ENCODE results near the gene PRPF40A. TPM values are rescaled to one million over a fixed set of nuclear protein-coding genes. Genes with fewer than 3 reads are reported as not detected.

Gene PRPF40A
- total and polyA plus RNA-seq, 10 of the 15 experiments (the other 5 are each of a cell fraction or from before 2014, with no cell fraction given), result 97.8 to 197 (median 144) TPM

- no peak for TF ChIP-seq NFYA (IDR thresholded peaks at IDR 0.05; ENCODE audit: borderline replicate concordance, low read depth, low read length)
- no peak for TF ChIP-seq POLR2A (IDR thresholded peaks at IDR 0.05; ENCODE audit: low read depth, low read length)
- TF ChIP-seq PML (IDR thresholded peaks at IDR 0.05; ENCODE audit: low read length), result no peak
- TF ChIP-seq RUNX3 (IDR thresholded peaks at IDR 0.05; ENCODE audit: low read length), result peak; percentile 85
- no peak for TF ChIP-seq NFYB (IDR thresholded peaks at IDR 0.05; ENCODE audit: insufficient read depth, low read depth, low read length)
- no peak for TF ChIP-seq JUND (IDR thresholded peaks at IDR 0.05; ENCODE audit: low read depth, low read length)
- TF ChIP-seq KLF5 (IDR thresholded peaks at IDR 0.05; ENCODE audit: partially characterized antibody), result no peak
- no peak for TF ChIP-seq MYB (IDR thresholded peaks at IDR 0.05; ENCODE audit: borderline replicate concordance, low read depth, low read length)
- no peak for TF ChIP-seq SREBF1 (IDR thresholded peaks at IDR 0.05; ENCODE audit: low read length)
- TF ChIP-seq HDAC2 (IDR thresholded peaks at IDR 0.05), result no peak
- no peak for TF ChIP-seq CEBPB (IDR thresholded peaks at IDR 0.05; ENCODE audit: borderline replicate concordance in 1 of 2, low read depth in 2 of 2, low read length in 2 of 2)
- TF ChIP-seq GABPA (IDR thresholded peaks at IDR 0.05; ENCODE audit: low read depth), result no peak
- TF ChIP-seq RBBP5 (conservative IDR thresholded peaks at IDR 0.05), result no peak
- TF ChIP-seq CREM (IDR thresholded peaks at IDR 0.05; ENCODE audit: low read depth), result peak; percentile 32; the same call in 1 of the 2 replicates
- TF ChIP-seq BCLAF1 (IDR thresholded peaks at IDR 0.05), result no peak
- TF ChIP-seq MTA3 (IDR thresholded peaks at IDR 0.05; ENCODE audit: borderline replicate concordance, low read length), result no peak
- no peak for TF ChIP-seq RB1 (IDR thresholded peaks at IDR 0.05; ENCODE audit: borderline replicate concordance)
- no peak for TF ChIP-seq CBX5 (IDR thresholded peaks at IDR 0.05; ENCODE audit: low read depth)
- TF ChIP-seq USF2 (IDR thresholded peaks at IDR 0.05; ENCODE audit: borderline replicate concordance, low read depth, low read length), result no peak
- no peak for TF ChIP-seq BRCA1 (IDR thresholded peaks at IDR 0.05; ENCODE audit: low read depth, low read length)
- TF ChIP-seq NBN (IDR thresholded peaks at IDR 0.05), result no peak
- TF ChIP-seq ZBTB40 (IDR thresholded peaks at IDR 0.05; ENCODE audit: borderline replicate concordance), result no peak
These were observed 24.2 kb downstream of the PRPF40A start (continued) for GRCh38 chr2:152693033-152693432.

All from GM12878 (cell line).